Left ventricle myocardium inferior (tissue), 1 donor: ENCODE data around the gene RLF. TPM values are rescaled to one million over a fixed set of nuclear protein-coding genes. Genes with fewer than 3 reads are reported as not detected.

Source experiments
- DNase-seq: peaks from one replicate; pipeline ENCODE4 v3.0.0-alpha.2; 2020
- H3K27ac ChIP-seq: fragments of 200-600 bp; replicated peaks from 2 replicates; pipeline ENCODE4 v1.8.0; 2021
- H3K27me3 ChIP-seq: fragments of 200-600 bp; 2 replicates; pipeline ENCODE4 v1.8.0; 2021; ENCODE audit warnings: low read depth
- H3K36me3 ChIP-seq: fragments of 200-600 bp; 2 replicates; pipeline ENCODE4 v1.8.0; 2021
- H3K4me1 ChIP-seq: fragments of 200-600 bp; 2 replicates; pipeline ENCODE4 v1.8.0; 2021
- H3K4me3 ChIP-seq: fragments of 200-600 bp; 2 replicates; pipeline ENCODE4 v1.8.0; 2021; ENCODE audit warnings: mild to moderate bottlenecking, moderate library complexity
- H3K9me3 ChIP-seq: fragments of 200-600 bp; replicated peaks from 2 replicates; pipeline ENCODE4 v1.8.0; 2021
- CTCF ChIP-seq: fragments of 200-600 bp; IDR thresholded peaks from 2 replicates; pipeline ENCODE4 v1.8.0; 2021; ENCODE audit warnings: antibody characterized with exemption, mild to moderate bottlenecking, borderline replicate concordance
- intact Hi-C: fragments of 100-400 bp; cut with micrococcal nuclease; formaldehyde crosslinking; loops from one replicate; pipeline ENCODE4 v1.11.0; 2022
- total RNA-seq: library from RNA; stranded (reverse); fragmentation: NEBNext Ultra II Directional; extraction: Animal tissue kit (Norgen Biotek cat#: 25700); gene quantifications from one replicate; pipeline ENCODE4 v1.2.1, GENCODE V29; 2021
- donor health status: DM: no; HTN: yes; CAD: no; lungs with severe emphysema.

Gene RLF
- total RNA-seq, 1 donor from 2014 or later = 13.2 TPM

- peaks cover 80% of the 10 kb centered on the region for H3K36me3 ChIP-seq
- peaks cover 24% of the 10 kb centered on the region for H3K4me1 ChIP-seq
- intact Hi-C loops = no loop called here
- TF ChIP-seq CTCF = no peak
- H3K27ac ChIP-seq = peak overlapping the region; percentile 30
- H3K9me3 ChIP-seq = no peaks in the 10 kb centered on the region
- no peak for DNase-seq
- H3K27me3 ChIP-seq = no peaks in the 10 kb centered on the region
- H3K4me3 ChIP-seq = no peak overlapping the region
These were observed 113.1 kb downstream of the RLF start for GRCh38 chr1:40274331-40274730.

DNA sequence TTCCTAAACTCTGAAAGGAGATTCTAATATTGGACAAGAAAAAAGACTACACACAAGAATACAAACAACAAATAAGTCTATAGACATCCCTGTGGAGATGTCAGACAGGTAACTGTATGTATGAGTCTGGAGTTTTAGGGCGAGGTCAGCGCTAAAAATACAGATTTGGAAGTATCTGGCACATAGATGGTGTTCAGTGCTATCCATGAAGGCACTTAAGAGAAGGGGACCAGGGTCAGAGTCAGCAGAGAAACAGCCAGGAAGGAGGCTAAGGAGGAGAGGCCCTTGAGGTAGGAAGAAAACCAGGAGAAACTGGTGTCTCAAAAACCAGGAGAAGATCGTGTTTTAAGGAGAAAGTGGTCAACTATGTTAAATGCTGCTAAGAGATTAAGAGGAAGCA, 114.9 kb downstream of the RLF start:
- TF ChIP-seq CTCF = no peak

GRCh38 chr1:40281853-40282252, 120.7 kb downstream of the RLF start:
- Histone ChIP-seq H3K27me3 (no peaks in the 10 kb centered on the region), H3K4me1 (peaks cover under 1% of the 10 kb centered on the region), H3K36me3 (peaks cover 83% of the 10 kb centered on the region), H3K4me3 (no peak overlapping the region), H3K27ac (no peak overlapping the region), H3K9me3 (no peaks in the 10 kb centered on the region)
- intact Hi-C loops = no loop called here
- DNase-seq = no peak
- no peak for TF ChIP-seq CTCF

More for the DNA sequence above, 114.9 kb downstream of the RLF start:
- intact Hi-C loops = no loop called here
- H3K9me3 ChIP-seq = no peaks in the 10 kb centered on the region
- H3K36me3 ChIP-seq = peaks cover 80% of the 10 kb centered on the region
- H3K4me1 ChIP-seq = peaks cover 19% of the 10 kb centered on the region
- no peak overlapping the region for H3K4me3 ChIP-seq
- H3K27ac ChIP-seq = peak overlapping the region; percentile 12
- DNase-seq = no peak
- H3K27me3 ChIP-seq = no peaks in the 10 kb centered on the region

Other genes with a start within 250 kb of the RLF start
- gene MFSD2A, start 206.2 kb upstream of the RLF start, total RNA-seq = 0.22 TPM
- gene CAP1, start 120.7 kb upstream of the RLF start, total RNA-seq = 66.0 TPM
- gene PPT1, start 64.1 kb upstream of the RLF start, total RNA-seq = 37.7 TPM
- not detected for gene TMCO2, start 86.5 kb downstream of the RLF start, total RNA-seq
- gene ZMPSTE24, start 96.8 kb downstream of the RLF start, total RNA-seq = 33.8 TPM
- gene COL9A2, start 155.9 kb downstream of the RLF start, total RNA-seq = 0.27 TPM
- 15.0 TPM for gene SMAP2, start 212.3 kb downstream of the RLF start, total RNA-seq